ENCODE results near the gene CLSTN1.

CLSTN1 gene

DNA sequence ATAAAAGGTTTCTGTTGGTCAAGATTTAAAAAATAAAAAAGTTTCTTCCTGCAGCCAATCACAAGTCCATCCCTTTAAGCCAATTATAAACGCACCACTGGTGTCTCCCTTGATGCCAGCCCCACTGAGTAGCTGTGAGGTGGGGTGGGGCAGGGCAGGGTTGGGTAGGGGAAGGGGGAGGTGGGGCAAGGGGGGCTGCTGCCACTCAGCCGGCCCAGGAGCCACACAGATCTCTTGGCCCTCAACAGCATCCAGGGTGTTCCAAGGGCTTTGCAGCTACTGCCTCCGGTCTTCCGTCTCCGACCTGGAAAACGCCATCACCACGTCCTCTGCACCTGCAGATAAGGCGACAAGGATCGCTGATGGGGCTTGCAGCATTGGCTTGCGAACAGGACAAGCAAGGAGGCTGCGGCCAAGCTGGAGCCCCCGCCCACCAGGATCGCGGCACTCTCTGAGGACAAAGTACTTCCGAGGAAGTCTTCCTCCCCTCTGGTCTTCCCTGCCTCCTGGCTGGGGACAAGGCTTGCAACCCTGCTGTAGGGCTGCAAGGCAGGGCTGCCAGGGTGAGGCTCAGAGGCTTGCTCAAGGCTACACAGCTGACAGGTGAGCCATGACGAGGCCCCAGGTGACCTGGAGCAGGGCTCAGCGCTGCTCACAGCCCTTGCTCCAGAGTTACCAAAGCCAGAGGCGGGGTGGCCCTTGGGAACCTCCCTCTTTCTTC lies 26.8 kb upstream of the CLSTN1 start:
- DNase-seq (ENCODE audit: low read depth) = no peak

DNA sequence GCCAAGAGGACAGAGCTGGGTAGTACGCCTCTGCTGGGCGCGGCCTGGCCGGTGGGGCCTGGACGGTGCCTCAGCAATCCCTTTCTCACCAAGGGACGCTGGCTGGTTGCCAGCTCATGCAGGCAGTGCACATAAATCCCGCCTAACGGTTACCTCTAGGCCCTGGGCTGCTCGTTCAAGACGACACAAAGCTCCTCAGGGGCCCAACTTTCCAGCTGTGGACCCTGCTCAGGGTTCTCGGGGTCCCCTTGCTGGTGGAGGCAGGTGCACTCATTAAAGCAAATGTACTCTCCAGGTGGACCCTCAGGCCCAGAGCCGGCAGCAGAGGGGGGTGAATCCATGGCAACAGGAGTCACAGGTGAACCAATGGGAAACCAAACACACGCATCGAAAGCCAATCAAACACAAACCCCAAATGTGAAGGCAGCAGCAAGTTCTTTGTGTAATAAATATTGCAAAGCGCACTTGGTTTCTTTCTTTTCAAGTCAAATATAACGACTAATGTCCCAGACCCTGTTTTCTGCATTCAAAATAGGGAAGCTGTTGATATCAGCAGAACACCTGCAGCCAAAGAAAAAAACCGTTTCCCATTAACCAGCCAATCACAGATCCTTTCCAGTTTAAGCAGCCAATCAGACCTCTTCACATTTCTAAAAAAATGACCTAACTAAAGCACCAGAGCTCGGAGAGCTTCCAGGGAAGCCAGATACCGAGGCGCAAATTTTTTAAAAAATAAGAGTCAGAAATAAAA lies 26.1 kb upstream of the CLSTN1 start:
- DNase-seq (ENCODE audit: low read depth) = no peak

DNA sequence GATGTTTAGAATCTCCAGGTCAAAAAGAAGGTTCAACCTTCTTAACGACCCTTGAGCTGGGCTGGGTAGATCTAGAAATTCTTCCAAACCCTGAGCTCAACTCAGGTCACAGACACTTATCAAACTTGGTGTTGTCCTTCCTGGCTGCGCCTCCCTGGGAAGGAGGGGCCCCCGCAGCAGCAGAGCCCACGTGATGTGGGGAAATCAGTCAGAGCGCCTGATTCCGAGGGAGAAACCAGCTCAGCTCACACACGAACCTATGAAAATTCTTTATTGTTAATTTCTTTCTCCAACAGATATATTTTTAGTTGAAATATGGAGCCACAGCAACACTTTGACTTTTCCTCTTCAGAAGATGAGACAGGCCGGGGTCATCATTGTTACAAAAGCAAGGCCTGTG lies 24.3 kb upstream of the CLSTN1 start:
- no peak for DNase-seq (ENCODE audit: low read depth)

DNA sequence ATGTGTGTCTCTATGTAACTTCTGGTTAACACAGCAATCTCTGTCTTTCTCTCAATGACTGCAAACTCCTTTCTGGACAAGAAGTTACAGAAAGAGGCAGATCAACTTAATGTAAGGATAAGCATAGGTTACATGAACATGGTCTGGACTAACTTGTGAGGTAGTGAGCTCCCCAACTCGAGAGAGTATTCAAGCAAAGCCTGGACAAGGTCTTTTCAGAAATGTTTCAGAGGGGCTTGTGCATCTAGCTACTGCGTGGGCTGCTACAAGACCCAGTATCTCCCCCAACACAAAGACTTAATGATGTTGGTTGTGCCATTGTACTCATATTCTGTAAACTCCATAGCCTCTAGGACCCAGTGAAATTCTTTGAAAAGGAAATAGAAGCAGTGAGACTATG lies 23.5 kb upstream of the CLSTN1 start:
- DNase-seq (ENCODE audit: low read depth) = no peak

DNA sequence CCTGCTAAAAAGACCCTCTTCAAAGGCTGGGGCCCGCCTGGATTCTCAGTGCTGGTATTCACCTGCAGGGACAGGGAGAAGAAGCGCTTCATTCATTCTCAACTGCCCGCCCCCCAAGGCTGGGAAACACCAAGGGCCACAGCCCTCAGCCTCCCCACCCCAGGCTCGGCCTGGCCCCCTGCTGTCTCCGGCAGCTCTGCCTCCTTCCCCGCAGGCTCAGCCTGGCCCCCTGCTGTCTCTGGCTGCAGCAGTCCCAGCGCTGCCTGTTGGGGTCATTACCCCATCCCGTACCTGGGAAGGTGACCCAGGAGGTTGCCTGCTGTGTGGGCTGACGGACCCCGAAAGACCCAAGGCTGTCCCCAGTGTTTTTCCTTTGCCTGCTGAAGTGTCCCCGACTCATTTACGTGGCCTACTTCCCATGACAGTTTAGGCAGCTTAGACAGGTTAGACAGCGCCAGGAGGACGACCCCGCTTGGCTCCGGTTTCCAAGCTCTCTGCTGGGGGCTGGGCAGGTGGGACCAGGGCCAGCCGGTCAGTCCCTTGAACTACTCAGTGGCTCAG lies 22.9 kb upstream of the CLSTN1 start:
- no peak for DNase-seq (ENCODE audit: low read depth)

DNA sequence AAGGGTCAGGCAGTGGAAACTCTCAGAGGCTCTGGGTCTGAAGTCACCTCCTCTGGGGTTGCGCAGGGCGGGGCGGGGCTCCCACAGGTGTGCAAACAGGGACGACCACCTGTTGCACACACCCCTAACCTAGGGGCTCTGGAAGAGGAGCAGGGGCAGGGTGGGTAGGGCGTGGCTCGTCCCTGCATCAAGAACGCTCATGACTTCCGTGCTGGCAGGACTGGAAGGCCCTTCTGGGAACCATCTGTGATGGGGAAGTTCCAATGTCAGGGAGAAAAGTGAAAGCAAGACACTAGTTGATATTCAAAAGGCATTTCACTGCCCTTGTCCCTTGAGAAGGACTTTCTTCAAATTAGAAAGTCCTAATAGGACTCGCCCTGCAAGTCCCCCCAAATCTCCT lies 22.1 kb upstream of the CLSTN1 start:
- no peak for DNase-seq (ENCODE audit: low read depth)

DNA sequence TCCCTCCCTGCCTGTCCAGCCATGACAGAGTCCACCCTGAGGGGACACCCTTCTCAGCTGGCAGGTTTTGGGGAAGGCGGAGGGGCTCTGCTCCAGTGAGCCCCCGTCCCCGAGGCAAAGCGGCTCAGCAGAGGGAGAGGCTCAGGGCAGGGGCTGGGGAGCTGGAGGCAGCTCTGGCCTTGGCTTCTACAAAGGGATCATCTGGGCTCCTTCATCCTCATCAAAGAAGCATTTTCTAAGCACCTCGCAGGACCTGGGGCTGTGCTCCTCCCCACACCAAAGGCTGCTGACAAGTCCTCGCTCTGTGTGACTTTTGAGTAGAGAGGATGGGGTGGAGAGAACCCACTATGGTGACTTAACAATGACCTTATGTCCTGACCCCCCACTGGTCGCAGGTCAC lies 21.0 kb upstream of the CLSTN1 start:
- no peak for DNase-seq (ENCODE audit: low read depth)

DNA sequence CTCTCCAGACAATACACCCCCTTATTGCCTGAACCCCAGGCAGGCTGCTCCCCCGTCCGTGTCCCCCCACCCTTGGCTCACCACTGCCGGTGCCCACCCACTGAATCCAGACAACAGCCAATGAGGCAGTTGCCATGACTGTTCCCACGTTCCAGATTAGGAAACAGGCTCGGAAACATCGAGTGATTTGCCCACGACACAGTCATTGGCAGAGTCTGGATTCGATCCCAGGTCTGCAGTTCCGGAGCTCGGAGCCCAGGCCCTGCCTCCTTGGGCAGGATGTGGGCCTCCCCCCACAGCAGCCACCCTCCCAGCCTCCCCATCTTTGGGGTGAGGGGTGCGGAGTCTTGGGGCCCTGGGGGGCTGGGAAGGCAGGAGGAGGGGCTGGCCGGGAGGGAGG lies 20.3 kb upstream of the CLSTN1 start:
- no peak for DNase-seq (ENCODE audit: low read depth)

DNA sequence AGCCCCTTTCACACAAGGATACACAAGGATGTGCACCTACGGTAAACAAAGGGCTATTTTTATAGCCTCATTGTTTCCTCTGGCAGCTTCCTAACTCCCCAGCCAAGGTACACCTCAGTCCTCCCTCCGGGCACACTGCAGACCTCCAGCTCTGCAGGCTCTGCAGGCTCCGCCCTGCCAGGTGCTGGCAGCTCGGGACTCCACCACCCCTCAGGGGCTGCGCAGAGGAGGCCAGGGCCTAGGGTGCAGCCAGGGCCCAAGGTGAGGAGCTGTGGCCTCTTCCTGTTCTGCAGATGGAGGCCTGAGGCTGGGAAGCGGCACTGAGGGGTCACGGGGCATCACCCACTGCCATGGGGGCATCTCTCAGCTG lies 19.8 kb upstream of the CLSTN1 start:
- DNase-seq (ENCODE audit: low read depth) = no peak

DNA sequence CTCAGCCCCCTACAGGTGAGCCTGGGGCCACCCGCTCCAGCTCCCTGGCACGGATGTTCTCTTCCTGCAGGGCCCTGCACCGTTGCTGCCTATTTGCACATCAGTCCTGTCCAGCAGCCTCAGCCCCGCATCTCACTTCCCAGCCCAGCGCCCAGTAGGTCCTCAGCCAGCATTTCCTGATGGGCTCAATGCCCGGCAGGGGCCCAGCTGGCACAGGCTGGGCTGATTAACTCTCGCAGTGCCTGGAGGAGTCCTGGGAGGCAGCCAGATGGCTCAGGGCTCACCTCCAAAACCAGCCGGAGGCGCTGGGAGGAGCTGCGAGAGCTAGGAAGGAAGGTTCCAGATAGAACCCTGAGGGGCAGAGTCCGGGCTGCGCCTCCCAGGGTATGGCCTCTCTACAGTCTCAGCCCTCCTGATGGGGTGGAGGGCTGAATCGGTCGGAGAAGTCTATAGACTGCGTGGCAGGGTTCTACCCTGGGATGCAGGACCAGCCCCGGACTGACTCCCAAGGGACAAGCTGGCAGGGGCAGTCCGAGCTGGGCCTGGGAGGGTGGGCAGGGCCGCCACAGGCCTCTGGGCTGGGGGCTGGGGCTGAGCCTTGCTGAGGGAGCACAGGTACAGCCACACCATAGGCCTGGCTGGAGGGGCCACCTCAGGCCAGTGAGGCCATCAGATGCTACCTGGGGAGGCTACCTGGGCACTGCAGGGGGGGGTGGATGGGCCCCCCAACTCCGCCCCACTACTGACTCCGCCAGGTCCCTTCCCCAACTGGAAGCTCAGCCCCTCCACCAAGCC lies 19.2 kb upstream of the CLSTN1 start:
- no peak for DNase-seq (ENCODE audit: low read depth)

DNA sequence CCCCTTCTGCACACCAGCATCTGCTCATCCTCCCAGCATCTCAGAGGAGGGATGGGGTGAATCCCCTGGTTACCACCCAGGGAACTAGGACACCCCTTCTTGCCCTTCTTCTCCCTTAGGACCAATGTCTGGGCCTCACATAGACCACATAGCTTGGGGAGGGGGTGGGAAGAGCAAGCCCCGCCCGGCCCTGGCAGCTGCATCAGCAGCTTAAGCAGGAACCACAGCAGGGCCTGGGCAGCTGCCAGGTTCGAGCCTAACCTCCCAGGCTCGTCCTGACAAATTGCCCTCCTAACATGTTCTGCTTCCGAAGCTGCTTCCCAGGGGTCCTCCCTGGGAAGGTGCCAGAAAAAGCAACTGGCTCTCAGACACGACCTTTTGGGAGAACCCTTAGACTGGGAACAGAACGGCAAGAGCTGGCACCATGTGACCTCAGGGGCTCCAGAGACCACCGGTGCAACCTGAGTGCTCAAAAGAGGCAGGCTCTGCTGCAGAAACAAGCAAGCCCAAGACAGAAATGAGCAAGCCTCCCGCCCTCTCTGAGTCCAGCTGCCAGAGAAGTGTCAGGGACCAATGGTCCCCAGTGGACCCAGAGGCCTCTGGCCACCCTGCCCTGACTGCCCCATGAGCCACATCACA lies 18.4 kb upstream of the CLSTN1 start:
- peak; percentile 29 for DNase-seq (ENCODE audit: low read depth)

DNA sequence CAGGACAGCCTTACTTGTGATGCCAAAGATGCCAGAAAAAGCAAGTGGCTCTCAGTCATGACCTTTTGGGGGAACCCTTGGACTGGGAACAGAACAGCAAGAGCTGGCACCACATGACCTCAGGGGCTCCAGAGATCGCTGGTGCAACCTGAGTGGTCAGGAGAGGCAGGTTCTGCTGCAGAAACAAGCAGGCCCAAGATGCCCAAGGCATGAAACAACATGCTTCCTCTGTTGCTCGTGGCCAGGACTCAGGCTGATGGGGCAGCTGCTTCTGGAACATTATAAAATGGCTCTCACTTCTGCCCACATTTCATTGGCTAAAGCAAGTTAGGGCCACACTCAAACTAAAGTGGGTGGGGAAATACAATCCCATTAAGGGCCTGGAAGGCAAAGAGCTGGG lies 17.7 kb upstream of the CLSTN1 start:
- no peak for DNase-seq (ENCODE audit: low read depth)

DNA sequence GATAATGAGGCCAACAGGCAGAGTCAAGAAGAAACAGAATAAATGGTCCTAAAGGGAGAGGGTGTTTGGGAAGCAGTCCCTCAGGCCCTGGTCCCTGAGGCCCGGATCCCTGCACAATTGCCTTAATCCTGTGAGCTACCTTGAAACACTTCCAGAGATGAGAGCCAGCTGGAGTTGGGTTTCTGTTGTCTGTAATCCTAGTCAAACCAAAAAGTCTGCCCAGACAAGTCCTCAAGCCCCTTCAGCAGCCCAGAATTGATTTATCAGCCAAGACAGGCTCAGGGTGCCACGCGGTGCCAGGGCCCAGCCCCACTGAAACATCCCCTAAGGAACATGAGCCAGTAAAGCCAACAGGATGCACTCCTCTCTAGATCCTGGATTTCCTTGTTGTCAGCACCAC lies 16.4 kb upstream of the CLSTN1 start:
- DNase-seq (ENCODE audit: low read depth) = no peak

DNA sequence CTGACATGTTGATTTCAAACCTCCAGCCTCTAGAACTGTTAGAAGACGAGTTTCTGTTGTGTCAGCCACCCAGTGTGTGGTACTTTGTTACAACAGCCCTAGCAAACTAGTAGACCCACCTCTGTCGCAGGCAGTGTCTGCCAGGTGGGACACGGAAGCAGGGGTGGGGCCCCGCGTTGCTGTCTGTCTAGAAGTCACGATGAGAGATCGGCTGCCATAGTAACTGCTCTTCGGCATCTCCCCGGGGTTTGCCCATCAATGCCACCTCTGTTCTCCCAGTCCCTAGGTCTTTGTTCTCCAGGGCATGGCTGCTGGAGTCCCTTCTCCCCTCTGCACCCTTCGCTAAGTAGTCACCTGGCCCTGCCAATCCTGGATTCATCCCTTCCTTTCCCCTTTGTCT lies 15.2 kb upstream of the CLSTN1 start:
- no peak for DNase-seq (ENCODE audit: low read depth)

DNA sequence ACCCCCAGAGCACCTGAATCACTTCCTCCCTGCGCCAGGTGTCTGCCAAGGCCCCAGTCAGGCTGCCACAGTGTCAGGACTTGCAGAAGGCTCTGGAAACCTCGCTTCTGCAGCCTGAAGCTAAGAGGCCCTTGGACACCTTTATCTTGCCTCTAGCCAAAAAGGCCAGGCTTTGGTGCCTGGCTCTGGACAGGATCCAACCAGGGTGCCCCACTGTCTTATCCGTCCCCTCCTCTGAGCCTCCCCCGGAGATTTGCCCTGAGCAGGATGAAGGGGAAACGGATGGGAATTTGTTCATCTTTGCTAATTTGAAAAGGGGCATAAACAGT lies 12.8 kb upstream of the CLSTN1 start:
- no peak for DNase-seq (ENCODE audit: low read depth)

DNA sequence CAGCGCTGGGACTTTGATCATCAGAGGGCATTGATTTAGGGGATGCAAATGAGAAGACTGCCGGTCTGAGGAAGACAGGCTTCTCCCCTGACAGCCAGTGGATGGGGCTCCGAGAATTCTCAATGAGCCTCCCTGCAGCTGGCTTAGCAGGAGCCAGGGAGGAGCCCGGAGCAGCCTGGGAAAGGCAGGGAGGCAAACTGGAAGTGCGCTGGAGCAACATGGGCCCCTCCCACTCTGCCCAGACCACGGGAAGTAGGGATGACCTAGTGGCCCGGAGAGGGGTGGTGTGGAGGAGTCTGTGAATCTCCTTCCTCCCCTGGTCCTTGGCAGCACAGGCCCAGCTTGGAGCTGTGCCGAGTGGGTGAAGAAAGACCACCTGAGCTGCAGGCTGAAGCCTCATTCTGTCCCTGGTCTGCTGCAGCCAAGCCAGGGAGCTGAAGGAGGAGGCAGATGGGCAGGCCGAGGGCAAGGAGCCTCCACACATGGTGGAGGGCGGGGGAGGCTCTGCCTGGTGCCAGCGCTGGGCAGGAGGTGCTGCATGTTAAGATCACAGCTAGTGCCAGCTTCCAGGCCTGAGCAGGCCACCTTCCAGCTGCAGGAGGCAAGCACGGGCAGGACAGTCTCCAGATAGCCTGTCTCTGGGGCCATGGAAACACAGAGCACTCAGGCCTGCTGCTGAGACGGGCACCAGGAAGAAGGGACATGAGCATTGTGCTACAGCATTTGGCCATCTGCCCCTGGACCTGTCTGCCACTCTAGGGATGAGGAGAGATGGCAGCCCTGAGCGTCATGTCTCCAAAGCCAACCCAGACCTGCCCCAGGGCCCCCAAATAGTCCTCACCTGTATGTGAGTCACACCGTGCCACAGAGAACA lies 12.2 kb upstream of the CLSTN1 start:
- DNase-seq (ENCODE audit: low read depth) = no peak

DNA sequence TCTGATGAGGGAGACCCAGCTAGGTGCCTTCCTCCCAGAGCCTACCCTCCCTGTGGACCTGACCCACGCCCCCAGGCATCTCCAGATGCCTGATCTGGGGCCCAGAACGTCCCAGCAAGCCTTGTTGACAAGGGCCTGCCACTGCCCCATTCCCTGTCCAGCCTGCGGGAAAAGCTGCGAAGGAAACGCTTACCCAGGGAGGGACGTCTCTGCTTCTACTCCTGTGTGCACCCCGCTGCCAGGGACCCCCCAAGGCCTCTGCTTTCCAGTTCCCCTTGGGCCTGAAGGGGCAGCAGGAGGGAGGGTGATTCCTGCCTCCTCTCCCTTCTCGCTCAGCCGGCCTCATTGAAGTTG lies 11.6 kb upstream of the CLSTN1 start:
- no peak for DNase-seq (ENCODE audit: low read depth)

DNA sequence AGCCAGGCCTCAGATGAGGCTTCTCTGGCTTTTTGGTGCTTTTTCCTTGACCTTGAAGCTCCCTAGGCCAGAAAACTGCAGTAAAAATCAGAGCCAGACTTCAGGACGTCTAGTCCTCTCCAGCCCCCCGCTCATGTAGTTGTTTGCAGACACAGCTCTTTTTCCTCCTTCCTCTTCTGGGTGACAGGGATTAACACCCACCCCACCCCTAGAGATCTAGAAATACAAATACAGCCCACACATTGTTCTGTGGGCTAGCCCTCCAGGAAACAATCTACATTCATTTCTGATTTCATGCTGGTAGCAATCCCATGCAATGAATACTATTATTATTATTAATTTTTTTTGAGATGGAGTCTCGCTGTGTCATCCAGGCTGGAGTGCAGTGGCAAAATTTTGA lies 9.9 kb upstream of the CLSTN1 start:
- DNase-seq (ENCODE audit: low read depth) = no peak

DNA sequence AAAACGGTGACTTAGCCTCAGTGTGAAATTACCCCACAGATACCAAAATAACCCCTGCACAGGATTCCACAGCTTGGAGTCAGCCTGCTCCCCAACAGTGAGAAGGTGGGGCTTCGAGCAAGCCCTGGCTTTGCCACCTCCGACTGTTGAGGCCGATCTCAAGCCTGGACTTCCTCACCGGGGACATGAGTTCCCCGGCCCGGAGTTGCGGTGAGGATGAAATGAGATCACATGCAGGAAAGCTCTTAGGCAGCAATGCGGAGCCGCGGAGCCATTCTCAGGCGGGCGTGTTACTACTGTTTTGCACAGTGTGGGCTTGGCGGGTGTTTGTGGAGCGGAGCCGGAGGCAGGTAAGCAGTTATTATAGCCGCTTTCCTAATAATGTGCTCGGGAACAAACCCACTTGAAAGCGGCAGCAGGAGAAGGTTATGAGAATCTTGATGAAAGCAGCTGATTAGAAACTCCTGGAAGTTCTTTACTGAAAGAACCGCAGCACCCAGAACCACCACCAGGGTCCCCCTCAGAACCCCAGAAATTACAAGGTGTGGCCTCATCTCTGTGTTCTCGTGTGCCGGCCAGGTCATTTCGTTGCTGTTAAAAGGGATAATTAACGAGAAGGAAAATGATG lies 3.9 kb upstream of the CLSTN1 start:
- DNase-seq (ENCODE audit: low read depth) = no peak

DNA sequence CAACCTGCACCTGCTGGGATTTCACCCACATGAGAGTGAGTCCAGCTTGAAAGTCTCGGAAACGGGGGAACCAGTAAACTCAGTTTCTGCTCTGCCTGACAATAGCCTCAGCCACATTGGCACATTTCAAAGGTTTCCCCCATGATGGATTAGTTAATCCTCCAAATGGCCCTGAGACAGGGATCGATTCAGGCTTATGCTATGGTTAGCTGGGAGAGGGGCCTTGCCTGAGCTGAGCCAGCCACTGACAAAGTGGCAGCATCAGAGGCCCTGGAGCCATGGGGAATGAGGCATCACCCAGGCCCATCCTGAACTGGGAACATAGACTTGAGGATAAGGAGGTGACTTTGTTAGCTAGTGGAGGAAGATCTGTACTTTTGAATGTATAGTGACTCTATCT lies 2.9 kb upstream of the CLSTN1 start:
- no peak for DNase-seq (ENCODE audit: low read depth)

DNA sequence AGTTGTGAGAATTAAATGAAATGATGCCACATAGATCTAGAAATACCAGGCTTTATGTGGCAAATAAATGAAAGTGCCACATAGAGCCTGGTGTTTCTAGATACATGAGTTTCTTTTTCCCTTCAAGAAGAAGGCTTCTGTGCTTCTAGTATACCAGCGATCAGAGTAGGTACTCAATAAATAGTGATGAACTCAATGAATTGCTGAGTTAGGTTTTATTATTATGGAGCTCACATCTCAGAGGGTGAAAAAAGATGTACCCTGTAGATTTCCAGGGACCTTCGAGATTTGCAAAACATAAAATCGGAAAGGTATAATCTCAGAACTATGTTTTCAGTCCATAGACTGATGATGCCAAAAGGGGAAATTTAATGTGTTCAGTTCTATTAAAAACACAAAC lies 2.3 kb upstream of the CLSTN1 start:
- no peak for DNase-seq (ENCODE audit: low read depth)
